Adrenal gland (tissue), 12 donors: ENCODE measurements around the gene FGD6. TPM values are rescaled to one million over a fixed set of nuclear protein-coding genes. Genes with fewer than 3 reads are reported as not detected.

Source experiments
- DNase-seq, 7 donors: peaks; one replicate each; pipeline ENCODE4 v3.0.0-alpha.2; 2019 to 2020
- H3K27ac ChIP-seq, 5 donors: fragments of 200-600 bp; sonication (generic) in 4 of 5; 1 replicate in 3 of 5; 2 replicates in 2 of 5; pipeline versions ENCODE4 v1.5.1 to v1.8.0; 2016 to 2020; ENCODE audit warnings: mild to moderate bottlenecking in 1 of 5
- H3K27me3 ChIP-seq: fragments of 200-600 bp; 2 replicates; pipeline ENCODE4 v1.8.0; 2021
- H3K36me3 ChIP-seq, 2 donors: fragments of 200-600 bp; replicated peaks in 1 of 2; 1 replicate in 1 of 2; 2 replicates in 1 of 2; pipeline versions ENCODE4 v1.5.1 to v1.8.0; 2018 to 2022
- H3K4me1 ChIP-seq, 2 donors: fragments of 200-600 bp; replicated peaks in 1 of 2; 1 replicate in 1 of 2; 2 replicates in 1 of 2; pipeline versions ENCODE4 v1.5.1 to v1.8.0; 2018 to 2021
- H3K4me3 ChIP-seq, 4 donors: fragments of 200-600 bp; sonication (generic) in 3 of 4; one replicate each; pipeline ENCODE4 v1.5.1; 2016 to 2018
- H3K9me3 ChIP-seq, 3 donors: fragments of 200-600 bp; sonication (generic) in 1 of 3; replicated peaks in 1 of 3; 1 replicate in 2 of 3; 2 replicates in 1 of 3; pipeline versions ENCODE4 v1.5.1 to v1.8.0; 2016 to 2021
- POLR2A ChIP-seq, 2 donors: fragments of 450-650 bp; IDR thresholded peaks; one replicate each; pipeline ENCODE4 v1.6.1; 2017; ENCODE audit warnings: antibody characterized with exemption in 2 of 2, mild to moderate bottlenecking in 2 of 2, moderate library complexity in 1 of 2
- WGBS, 4 donors: extraction: QIAGEN DNeasy Blood & Tissue Kit in 2 of 4; methylation state at CpG; one replicate each; pipeline versions ENCODE4 v1.1.5 to v1.1.7; 2013 to 2017; 5-methylcytosine and 5-hydroxymethylcytosine counted together
- intact Hi-C, 2 donors: fragments of 100-400 bp; cut with DNase I; formaldehyde crosslinking; loops; one replicate each; pipeline versions ENCODE4 v1.14.1 to v1.15.0; 2022 to 2023
- polyA plus RNA-seq, 3 donors: library from polyadenylated mRNA; stranded (reverse); fragments of 200-250 nt in 2 of 3; fragments of 350-450 nt in 1 of 3; fragmentation: Illumina TruSeq in 1 of 3; extraction: RNeasy Lipid Tissue Mini Kit (QIAGEN cat#74804) in 1 of 3; gene quantifications; one replicate each; pipeline ENCODE4 v1.2.3, GENCODE V29; 2013 to 2014
- total RNA-seq, 9 donors: library from RNA; depleted of rRNA in 4 of 9; stranded (reverse); fragments of >200 nt in 4 of 9; fragments of 120-200 nt in 1 of 9; fragmentation: NEBNext Ultra II Directional in 1 of 9; extraction: Animal tissue kit (Norgen Biotek cat#: 25700) in 1 of 9; gene quantifications; one replicate each; pipeline versions ENCODE4 v1.1.0 to v1.2.4, GENCODE V29; 2013 to 2023
- TF ChIP-seq, protein P1 (sequence below), 6 experiments: fragments of 450-650 bp in 4 of 6; fragments of 200-600 bp in 2 of 6; sonication (generic) in 1 of 6; IDR thresholded peaks; 1 replicate in 5 of 6; 2 replicates in 1 of 6; pipeline versions ENCODE4 v1.5.1 to v1.8.0; 2016 to 2021; ENCODE audit warnings: antibody characterized with exemption in 6 of 6, mild to moderate bottlenecking in 2 of 6, moderate library complexity in 1 of 6
- donor health status: healthy with polysubstance abuse.
- donor health status: Bipolar disorder and iron deficiency.
- donor health status: DM: yes; HTN: yes; CAD: no.
- donor health status: DM: no; HTN: no; CAD: no.
- donor health status: DM: no; HTN: no; CAD: no.
- donor health status: DM: yes; HTN: yes; CAD: no.

The FGD6 gene
- total and polyA plus RNA-seq, 12 donors, result 2.3 to 33.9 (median 18.1) TPM

DNA sequence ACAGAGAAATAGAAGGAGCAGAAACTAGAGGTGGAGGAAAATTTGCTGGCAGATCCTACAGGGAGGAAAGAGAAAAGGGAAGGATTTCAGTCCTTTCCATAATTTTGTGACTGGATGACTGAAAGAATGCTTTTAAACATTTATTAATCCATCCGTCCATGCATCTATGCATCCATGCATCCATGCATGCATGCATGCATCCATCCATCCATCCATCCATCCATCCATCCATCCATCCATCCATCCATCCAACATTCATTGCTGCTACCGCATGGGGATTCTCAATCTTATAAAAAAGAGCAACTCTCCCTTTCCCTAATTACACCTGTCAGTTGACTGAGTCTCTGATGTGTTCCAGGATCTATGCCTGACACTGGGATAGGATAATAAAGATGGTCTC, 88.2 kb downstream of the FGD6 start:
- no peaks in the 10 kb centered on the region for H3K9me3 ChIP-seq
- TF ChIP-seq, protein P1, sequence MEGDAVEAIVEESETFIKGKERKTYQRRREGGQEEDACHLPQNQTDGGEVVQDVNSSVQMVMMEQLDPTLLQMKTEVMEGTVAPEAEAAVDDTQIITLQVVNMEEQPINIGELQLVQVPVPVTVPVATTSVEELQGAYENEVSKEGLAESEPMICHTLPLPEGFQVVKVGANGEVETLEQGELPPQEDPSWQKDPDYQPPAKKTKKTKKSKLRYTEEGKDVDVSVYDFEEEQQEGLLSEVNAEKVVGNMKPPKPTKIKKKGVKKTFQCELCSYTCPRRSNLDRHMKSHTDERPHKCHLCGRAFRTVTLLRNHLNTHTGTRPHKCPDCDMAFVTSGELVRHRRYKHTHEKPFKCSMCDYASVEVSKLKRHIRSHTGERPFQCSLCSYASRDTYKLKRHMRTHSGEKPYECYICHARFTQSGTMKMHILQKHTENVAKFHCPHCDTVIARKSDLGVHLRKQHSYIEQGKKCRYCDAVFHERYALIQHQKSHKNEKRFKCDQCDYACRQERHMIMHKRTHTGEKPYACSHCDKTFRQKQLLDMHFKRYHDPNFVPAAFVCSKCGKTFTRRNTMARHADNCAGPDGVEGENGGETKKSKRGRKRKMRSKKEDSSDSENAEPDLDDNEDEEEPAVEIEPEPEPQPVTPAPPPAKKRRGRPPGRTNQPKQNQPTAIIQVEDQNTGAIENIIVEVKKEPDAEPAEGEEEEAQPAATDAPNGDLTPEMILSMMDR (IDR thresholded peaks at IDR 0.05), result no peak
- no peak for TF ChIP-seq POLR2A (IDR thresholded peaks at IDR 0.05)
- WGBS, 4 donors, result 85 to 100% (median 95%) methylated on average over 2 of the region's 2 CpGs
- no peak for DNase-seq
- H3K36me3 ChIP-seq, result peaks cover 0 to 6% of the 10 kb centered on the region in 2 donors
- intact Hi-C loops, result loop anchor here in 1 of 2 donors (10.0 kb wide), 1 partner anchor 86 kb away; the partner anchor contains the start of genes FGD6 and VEZT
- no peaks in the 10 kb centered on the region for H3K27me3 ChIP-seq
- no peak overlapping the region for H3K4me3 ChIP-seq
- peaks cover 10 to 17% of the 10 kb centered on the region in 2 donors for H3K4me1 ChIP-seq
- no peak overlapping the region for H3K27ac ChIP-seq

DNA sequence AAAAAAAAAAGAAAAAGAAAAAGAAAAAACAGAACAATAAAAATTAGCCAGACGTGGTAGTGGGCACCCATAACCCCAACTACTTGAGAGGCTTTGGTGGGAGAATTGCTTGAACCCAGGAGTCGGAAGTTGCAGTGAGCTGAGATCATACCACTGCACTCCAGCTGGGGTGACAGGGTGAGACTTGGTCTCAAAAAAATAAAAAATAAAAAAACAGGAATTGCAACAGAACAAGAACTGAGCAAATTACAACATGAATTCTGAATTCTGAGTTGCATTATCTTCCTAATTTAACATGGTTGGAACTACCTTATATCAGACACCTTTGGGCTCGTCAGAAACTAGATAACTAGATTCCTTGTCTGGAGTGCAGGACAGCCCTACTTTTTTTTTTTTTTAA, 90.5 kb downstream of the FGD6 start:
- Histone ChIP-seq H3K9me3 (no peaks in the 10 kb centered on the region), H3K27me3 (no peaks in the 10 kb centered on the region), H3K36me3 (peaks cover 0 to 4% of the 10 kb centered on the region in 2 donors), H3K27ac (no peak overlapping the region), H3K4me1 (no peaks in the 10 kb centered on the region), H3K4me3 (no peak overlapping the region)
- intact Hi-C loops, result loop anchor here in 1 of 2 donors (10.0 kb wide), 1 partner anchor 88 kb away; the partner anchor contains the start of genes FGD6 and VEZT
- TF ChIP-seq, protein P1 (IDR thresholded peaks at IDR 0.05), result no peak
- TF ChIP-seq POLR2A (IDR thresholded peaks at IDR 0.05), result no peak
- no peak for DNase-seq
- WGBS, 4 donors, result 76 to 87% (median 84%) methylated on average over 3 of the region's 3 CpGs

DNA sequence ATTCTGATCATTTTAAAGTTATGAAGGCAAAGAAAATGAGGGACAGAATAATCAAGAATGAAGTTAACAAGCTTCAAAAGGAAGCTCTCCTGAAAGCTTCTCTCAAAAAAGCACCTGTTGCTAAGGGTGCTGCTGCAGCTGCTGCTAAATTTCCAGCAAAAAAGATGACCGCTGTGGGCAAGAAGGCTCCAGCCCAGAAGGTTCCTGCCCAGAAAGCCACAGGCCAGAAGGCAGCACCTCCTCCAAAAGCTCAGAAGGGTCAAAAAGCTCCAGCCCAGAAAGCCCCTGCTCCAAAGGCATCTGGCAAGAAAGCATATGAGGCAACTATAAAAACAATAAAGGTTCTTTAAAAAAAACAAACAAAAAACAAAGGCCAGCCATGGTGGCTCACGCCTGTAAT, 91.2 kb downstream of the FGD6 start:
- H3K4me1 ChIP-seq, result no peaks in the 10 kb centered on the region
- intact Hi-C loops, result loop anchor here in 1 of 2 donors (10.0 kb wide), 1 partner anchor 89 kb away; the partner anchor contains the start of genes FGD6 and VEZT
- H3K27me3 ChIP-seq, result no peaks in the 10 kb centered on the region
- H3K27ac ChIP-seq, result no peak overlapping the region
- H3K36me3 ChIP-seq, result peaks cover 0 to 4% of the 10 kb centered on the region in 2 donors
- no peak for TF ChIP-seq POLR2A (IDR thresholded peaks at IDR 0.05)
- TF ChIP-seq, protein P1 (IDR thresholded peaks at IDR 0.05), result no peak
- WGBS, 4 donors, result 93 to 98% (median 96%) methylated on average over 2 of the region's 2 CpGs
- DNase-seq, result no peak
- H3K4me3 ChIP-seq, result no peak overlapping the region
- H3K9me3 ChIP-seq, result no peaks in the 10 kb centered on the region

DNA sequence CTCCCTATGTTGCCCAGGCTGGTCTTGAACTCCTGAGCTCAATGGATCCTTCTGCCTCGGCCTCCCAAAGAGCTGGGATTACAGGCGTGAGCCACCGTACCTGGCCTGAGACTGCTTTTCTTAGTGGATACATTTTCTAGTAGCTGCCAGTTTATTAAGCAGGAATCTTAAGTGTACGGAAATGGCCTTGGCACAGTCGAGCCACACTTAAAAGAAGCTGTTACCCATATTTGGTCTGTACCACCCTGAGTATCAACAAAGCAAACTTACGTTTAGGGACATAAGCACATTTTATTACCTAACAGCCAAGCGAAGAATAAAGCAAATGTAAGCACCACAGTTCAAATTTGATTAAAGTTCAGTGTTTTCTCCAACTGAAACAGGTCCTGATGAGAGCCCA, 93.2 kb downstream of the FGD6 start:
- H3K36me3 ChIP-seq, result peaks cover 0 to 4% of the 10 kb centered on the region in 2 donors
- H3K4me3 ChIP-seq, result no peak overlapping the region
- intact Hi-C loops, result loop anchor here in 1 of 2 donors (10.0 kb wide), 1 partner anchor 91 kb away; the partner anchor contains the start of genes FGD6 and VEZT
- whole genome bisulfite sequencing, 4 donors, result 86 to 93% (median 90%) methylated on average over 4 to 7 of the region's 7 CpGs
- DNase-seq, result no peak
- TF ChIP-seq POLR2A (IDR thresholded peaks at IDR 0.05), result no peak
- TF ChIP-seq, protein P1 (IDR thresholded peaks at IDR 0.05), result no peak
- H3K9me3 ChIP-seq, result no peaks in the 10 kb centered on the region
- no peak overlapping the region for H3K27ac ChIP-seq
- H3K4me1 ChIP-seq, result no peaks in the 10 kb centered on the region
- no peaks in the 10 kb centered on the region for H3K27me3 ChIP-seq
